H9 (cell line): Measurements from ENCODE around the gene HIBCH. TPM values are rescaled to one million over a fixed set of nuclear protein-coding genes. Genes with fewer than 3 reads are reported as not detected.

Experiments used
- DNase-seq: peaks from one replicate; pipeline ENCODE4 v3.0.0-alpha.2; 2017
- H2AFZ ChIP-seq: one replicate; pipeline ENCODE4 v1.6.1; 2013; ENCODE audit warnings: mild to moderate bottlenecking, low read length, control low read depth, moderate library complexity
- H2AK5ac ChIP-seq: 2 replicates; pipeline ENCODE4 v1.6.1; 2013; ENCODE audit warnings: low read length, control low read depth, mixed read lengths; ENCODE audit not compliant: insufficient read length
- H2BK120ac ChIP-seq: one replicate; pipeline ENCODE4 v1.6.1; 2013; ENCODE audit warnings: low read depth, mild to moderate bottlenecking, low read length, control low read depth, inconsistent platforms; ENCODE audit not compliant: poor library complexity, severe bottlenecking
- H2BK12ac ChIP-seq: 2 replicates; pipeline ENCODE4 v1.6.1; 2013; ENCODE audit warnings: low read length, control low read depth, mixed read lengths, low read depth; ENCODE audit not compliant: insufficient read length
- H2BK15ac ChIP-seq: 2 replicates; pipeline ENCODE4 v1.6.1; 2013; ENCODE audit warnings: low read depth, low read length, control low read depth
- H2BK20ac ChIP-seq: one replicate; pipeline ENCODE4 v1.6.1; 2013; ENCODE audit warnings: low read depth, mild to moderate bottlenecking, low read length, control low read depth, inconsistent platforms; ENCODE audit not compliant: poor library complexity, severe bottlenecking
- H2BK5ac ChIP-seq: 2 replicates; pipeline ENCODE4 v1.6.1; 2013; ENCODE audit warnings: low read length, control low read depth, mixed read lengths; ENCODE audit not compliant: insufficient read length
- H3K14ac ChIP-seq: 2 replicates; pipeline ENCODE4 v1.6.1; 2013; ENCODE audit warnings: low read length, control low read depth; ENCODE audit not compliant: insufficient read depth
- H3K18ac ChIP-seq: 2 replicates; pipeline ENCODE4 v1.6.1; 2013; ENCODE audit warnings: low read depth, mild to moderate bottlenecking, mixed read lengths, low read length, control low read depth; ENCODE audit not compliant: insufficient read length
- H3K23ac ChIP-seq: 2 replicates; pipeline ENCODE4 v1.6.1; 2013; ENCODE audit warnings: low read length, control low read depth, mixed read lengths, low read depth; ENCODE audit not compliant: insufficient read length
- H3K23me2 ChIP-seq: 2 replicates; pipeline ENCODE4 v1.6.1; 2013; ENCODE audit warnings: low read depth, mild to moderate bottlenecking, mixed read lengths, low read length, control low read depth; ENCODE audit not compliant: insufficient read length, poor library complexity, severe bottlenecking
- H3K27ac ChIP-seq: 2 replicates; pipeline ENCODE4 v1.5.1; 2013; ENCODE audit warnings: low read length, control low read depth, mixed read lengths, low read depth; ENCODE audit not compliant: insufficient read length
- H3K27me3 ChIP-seq: 2 replicates; pipeline ENCODE4 v1.6.1; 2013; ENCODE audit warnings: low read length, control low read depth, inconsistent platforms; ENCODE audit not compliant: insufficient read depth
- H3K4ac ChIP-seq: 2 replicates; pipeline ENCODE4 v1.6.1; 2013; ENCODE audit warnings: low read depth, mild to moderate bottlenecking, control low read depth, inconsistent platforms, low read length, moderate library complexity
- H3K4me1 ChIP-seq: 2 replicates; pipeline ENCODE4 v1.6.1; 2013; ENCODE audit warnings: low read length, control low read depth, inconsistent platforms; ENCODE audit not compliant: insufficient read depth
- H3K4me2 ChIP-seq: 2 replicates; pipeline ENCODE4 v1.6.1; 2013; ENCODE audit warnings: low read length, control low read depth, mixed read lengths; ENCODE audit not compliant: insufficient read length, insufficient read depth
- H3K56ac ChIP-seq: 2 replicates; pipeline ENCODE4 v1.6.1; 2013; ENCODE audit warnings: low read depth, mild to moderate bottlenecking, mixed read lengths, low read length, control low read depth; ENCODE audit not compliant: insufficient read length
- H3K79me1 ChIP-seq: 2 replicates; pipeline ENCODE4 v1.6.1; 2013; ENCODE audit warnings: low read depth, mild to moderate bottlenecking, moderate library complexity, low read length, control low read depth, inconsistent platforms; ENCODE audit not compliant: insufficient read depth, poor library complexity, severe bottlenecking
- H3K79me2 ChIP-seq: 2 replicates; pipeline ENCODE4 v1.6.1; 2013; ENCODE audit warnings: low read length, control low read depth, inconsistent platforms; ENCODE audit not compliant: insufficient read depth
- H3K9ac ChIP-seq: 2 replicates; pipeline ENCODE4 v1.6.1; 2013; ENCODE audit warnings: low read length, control low read depth, mixed read lengths; ENCODE audit not compliant: insufficient read length; ENCODE audit errors: extremely low read depth
- H3K9me3 ChIP-seq: one replicate; pipeline ENCODE4 v1.6.1; 2013; ENCODE audit warnings: low read depth, low read length, inconsistent platforms; ENCODE audit not compliant: control insufficient read depth
- H3T11ph ChIP-seq: one replicate; pipeline ENCODE4 v1.6.1; 2013; ENCODE audit warnings: mild to moderate bottlenecking, low read length, control low read depth, inconsistent platforms
- H4K20me1 ChIP-seq: one replicate; pipeline ENCODE4 v1.6.1; 2013; ENCODE audit not compliant: control insufficient read depth, insufficient read length, insufficient read depth
- H4K5ac ChIP-seq: 2 replicates; pipeline ENCODE4 v1.6.1; 2013; ENCODE audit warnings: low read depth, mild to moderate bottlenecking, mixed read lengths, low read length, control low read depth; ENCODE audit not compliant: insufficient read length
- H4K8ac ChIP-seq: replicated peaks from 2 replicates; pipeline ENCODE4 v1.6.1; 2013; ENCODE audit warnings: low read length, control low read depth, mixed read lengths, low read depth; ENCODE audit not compliant: insufficient read length
- H4K91ac ChIP-seq: 2 replicates; pipeline ENCODE4 v1.6.1; 2013; ENCODE audit warnings: low read depth, mild to moderate bottlenecking, moderate library complexity, mixed read lengths, low read length, control low read depth; ENCODE audit not compliant: insufficient read length
- H3K27ac Mint-ChIP-seq, 3 experiments: 2 replicates in 2 of 3; 3 replicates in 1 of 3; pipeline ENCODE4 v1.8.0; 2020 to 2021; ENCODE audit warnings: mixed read lengths in 3 of 3, mild to moderate bottlenecking in 1 of 3, moderate library complexity in 1 of 3
- H3K27me3 Mint-ChIP-seq: 2 replicates; pipeline ENCODE4 v1.8.0; 2021; ENCODE audit warnings: low read depth, mild to moderate bottlenecking, moderate library complexity, mixed read lengths
- H3K36me3 Mint-ChIP-seq, 3 experiments: 2 replicates in 2 of 3; 3 replicates in 1 of 3; pipeline ENCODE4 v1.8.0; 2020 to 2021; ENCODE audit warnings: low read depth in 3 of 3, mixed read lengths in 3 of 3; ENCODE audit not compliant: insufficient read depth in 1 of 3
- H3K4me1 Mint-ChIP-seq, 2 experiments: 2 replicates each; pipeline ENCODE4 v1.8.0; 2020; ENCODE audit warnings: mixed read lengths in 2 of 2
- H3K4me3 Mint-ChIP-seq, 2 experiments: 2 replicates in 1 of 2; 3 replicates in 1 of 2; pipeline ENCODE4 v1.8.0; 2020 to 2021; ENCODE audit warnings: mild to moderate bottlenecking in 2 of 2, mixed read lengths in 2 of 2, moderate library complexity in 1 of 2
- H3K9me3 Mint-ChIP-seq, 2 experiments: 2 replicates in 1 of 2; 3 replicates in 1 of 2; pipeline ENCODE4 v1.8.0; 2020; ENCODE audit warnings: mild to moderate bottlenecking in 2 of 2, mixed read lengths in 2 of 2, moderate library complexity in 1 of 2
- WGBS: extraction: QIAGEN DNeasy Blood & Tissue Kit; methylation state at CpG from one replicate; pipeline ENCODE4 v1.1.7; 2013; ENCODE audit warnings: missing lambda C conversion rate, low lambda C conversion rate, mixed read lengths; ENCODE audit not compliant: insufficient read length; ENCODE audit errors: extremely low coverage; 5-methylcytosine and 5-hydroxymethylcytosine counted together
- total RNA-seq: library from RNA; stranded (reverse); gene quantifications from 2 replicates; pipeline ENCODE4 v1.2.1, GENCODE V29; 2021
- TF ChIP-seq, protein P1 (sequence below): fragments of 200-600 bp; sonication (generic); conservative IDR thresholded peaks from 3 replicates; pipeline ENCODE4 v1.8.0; 2021; ENCODE audit warnings: antibody characterized with exemption, mild to moderate bottlenecking

HIBCH gene
- total RNA-seq, 1 experiment from 2014 or later = 28.0 TPM

DNA sequence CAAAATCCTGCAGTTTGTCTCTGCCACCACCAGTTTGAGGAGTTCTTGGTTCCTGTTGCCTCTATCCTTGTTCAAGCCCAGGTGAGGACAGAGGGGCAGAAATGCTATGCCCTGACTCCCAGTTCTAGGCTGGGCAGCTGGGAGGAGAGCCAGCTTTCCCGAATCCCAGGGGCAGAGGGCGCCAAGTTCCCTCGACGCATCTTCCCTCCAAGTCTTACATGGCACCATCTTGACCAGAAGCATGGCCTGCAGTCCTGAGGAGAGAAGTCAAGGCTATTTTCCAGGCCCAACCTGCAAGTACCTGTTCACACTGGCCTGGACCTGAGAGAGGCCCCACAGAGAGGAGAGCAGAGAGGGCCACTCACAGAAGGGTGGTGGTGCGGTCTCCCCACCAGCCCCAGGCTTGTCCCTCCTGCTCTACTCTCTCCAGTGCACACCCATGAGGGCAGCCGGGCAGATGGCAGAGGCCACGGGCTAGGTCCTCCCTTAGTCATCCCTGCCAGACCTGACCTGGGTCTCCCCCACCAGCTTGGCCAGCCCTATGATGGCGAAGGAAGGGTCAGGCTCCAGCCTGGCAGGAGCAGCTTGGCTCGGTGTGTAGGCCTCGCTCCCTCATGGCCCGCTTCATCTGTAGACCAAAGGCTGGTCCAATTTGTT is 141.4 kb downstream of the HIBCH start:
- Histone ChIP-seq H2BK15ac (no peak overlapping the region), H2BK20ac (no peak overlapping the region), H3K79me1 (no peaks in the 10 kb centered on the region), H4K8ac (no peak overlapping the region), H2BK5ac (no peak overlapping the region), H3K4me1 (peaks cover 2% of the 10 kb centered on the region; the same call in 1 of the 2 replicates), H3K23me2 (no peaks in the 10 kb centered on the region), H3K27ac (no peak overlapping the region), H3K27me3 (no peaks in the 10 kb centered on the region; the same call in 1 of the 2 replicates), H4K5ac (no peak overlapping the region), H3T11ph (no peak overlapping the region), H3K79me2 (no peaks in the 10 kb centered on the region), H3K9ac (no peak overlapping the region), H3K18ac (no peak overlapping the region), H4K20me1 (no peaks in the 10 kb centered on the region), H3K4me2 (no peak overlapping the region), H2BK120ac (no peak overlapping the region), H3K14ac (no peak overlapping the region), H2AK5ac (no peak overlapping the region), H3K4ac (no peak overlapping the region), H2BK12ac (no peak overlapping the region), H4K91ac (no peak overlapping the region), H2AFZ (no peak overlapping the region), H3K56ac (no peak overlapping the region), H3K9me3 (no peaks in the 10 kb centered on the region), H3K23ac (no peak overlapping the region)
- WGBS = no CpG with 5 or more reads among the region's 11 CpGs
- peaks cover 9 to 11% of the 10 kb centered on the region in 2 experiments for H3K4me1 Mint-ChIP-seq
- DNase-seq = no peak
- peaks cover 0 to 6% of the 10 kb centered on the region in 2 experiments; a peak in 3 of 5 replicates for H3K9me3 Mint-ChIP-seq
- peaks cover 18% of the 10 kb centered on the region for H3K27me3 Mint-ChIP-seq
- TF ChIP-seq, protein P1, sequence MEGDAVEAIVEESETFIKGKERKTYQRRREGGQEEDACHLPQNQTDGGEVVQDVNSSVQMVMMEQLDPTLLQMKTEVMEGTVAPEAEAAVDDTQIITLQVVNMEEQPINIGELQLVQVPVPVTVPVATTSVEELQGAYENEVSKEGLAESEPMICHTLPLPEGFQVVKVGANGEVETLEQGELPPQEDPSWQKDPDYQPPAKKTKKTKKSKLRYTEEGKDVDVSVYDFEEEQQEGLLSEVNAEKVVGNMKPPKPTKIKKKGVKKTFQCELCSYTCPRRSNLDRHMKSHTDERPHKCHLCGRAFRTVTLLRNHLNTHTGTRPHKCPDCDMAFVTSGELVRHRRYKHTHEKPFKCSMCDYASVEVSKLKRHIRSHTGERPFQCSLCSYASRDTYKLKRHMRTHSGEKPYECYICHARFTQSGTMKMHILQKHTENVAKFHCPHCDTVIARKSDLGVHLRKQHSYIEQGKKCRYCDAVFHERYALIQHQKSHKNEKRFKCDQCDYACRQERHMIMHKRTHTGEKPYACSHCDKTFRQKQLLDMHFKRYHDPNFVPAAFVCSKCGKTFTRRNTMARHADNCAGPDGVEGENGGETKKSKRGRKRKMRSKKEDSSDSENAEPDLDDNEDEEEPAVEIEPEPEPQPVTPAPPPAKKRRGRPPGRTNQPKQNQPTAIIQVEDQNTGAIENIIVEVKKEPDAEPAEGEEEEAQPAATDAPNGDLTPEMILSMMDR = no peak
- no peaks in the 10 kb centered on the region for H3K36me3 Mint-ChIP-seq
- no peak overlapping the region for H3K27ac Mint-ChIP-seq
- H3K4me3 Mint-ChIP-seq = no peak overlapping the region
